ENCODE measurements around the gene COL17A1.
A peak's percentile ranks its signal among the peaks of the same experiment; 100 is the strongest.

COL17A1 gene

GRCh38 chr10:104092749-104093148, 7.1 kb upstream of the COL17A1 start:
- no peak for DNase-seq

- DNase-seq, result no peak
Observed at GRCh38 chr10:104090611-104091010, 4.9 kb upstream of the COL17A1 start.

- DNase-seq, result no peak
Observed at GRCh38 chr10:104089621-104090020, 3.9 kb upstream of the COL17A1 start.

- DNase-seq, result no peak
Observed at GRCh38 chr10:104088239-104088638, 2.6 kb upstream of the COL17A1 start.

GRCh38 chr10:104084482-104085142, 1.1 kb downstream of the COL17A1 start:
- no peak for DNase-seq

GRCh38 chr10:104081998-104082397, 3.7 kb downstream of the COL17A1 start:
- DNase-seq, result no peak

GRCh38 chr10:104080762-104081161, 4.9 kb downstream of the COL17A1 start:
- DNase-seq, result peak; percentile 31

- DNase-seq, result no peak
Observed at GRCh38 chr10:104077663-104078151, 8.0 kb downstream of the COL17A1 start.

GRCh38 chr10:104077247-104077646, 8.4 kb downstream of the COL17A1 start:
- no peak for DNase-seq

GRCh38 chr10:104076743-104077160, 8.9 kb downstream of the COL17A1 start:
- no peak for DNase-seq

GRCh38 chr10:104074505-104074904, 11.2 kb downstream of the COL17A1 start:
- no peak for DNase-seq

GRCh38 chr10:104072786-104073185, 12.9 kb downstream of the COL17A1 start:
- no peak for DNase-seq

GRCh38 chr10:104069613-104070012, 16.1 kb downstream of the COL17A1 start:
- no peak for DNase-seq

GRCh38 chr10:104067525-104067924, 18.2 kb downstream of the COL17A1 start:
- DNase-seq, result no peak

- no peak for DNase-seq
Observed at GRCh38 chr10:104066945-104067344, 18.7 kb downstream of the COL17A1 start.

- DNase-seq, result no peak
Observed at GRCh38 chr10:104065748-104066147, 19.9 kb downstream of the COL17A1 start.

GRCh38 chr10:104061196-104061595, 24.5 kb downstream of the COL17A1 start:
- no peak for DNase-seq

- DNase-seq, result no peak
Observed at GRCh38 chr10:104059364-104059763, 26.3 kb downstream of the COL17A1 start.

- DNase-seq, result no peak
Observed at GRCh38 chr10:104057717-104058116, 28.0 kb downstream of the COL17A1 start.

- DNase-seq, result no peak
Observed at GRCh38 chr10:104056619-104057273, 28.9 kb downstream of the COL17A1 start.

GRCh38 chr10:104054430-104054829, 31.2 kb downstream of the COL17A1 start:
- no peak for DNase-seq

- no peak for DNase-seq
Observed at GRCh38 chr10:104053201-104053600, 32.5 kb downstream of the COL17A1 start.

GRCh38 chr10:104052431-104052830, 33.2 kb downstream of the COL17A1 start:
- no peak for DNase-seq

- DNase-seq, result no peak
Observed at GRCh38 chr10:104049504-104050250, 36.0 kb downstream of the COL17A1 start.

All from CD4-positive, alpha-beta T cell treated with Interleukin-12 subunit alpha and Interleukin-12 subunit beta, for 1 hour (primary cell).